HFFc6 (cell line): Measurements from ENCODE around the gene POU2AF1. TPM values are rescaled to one million over a fixed set of nuclear protein-coding genes. Genes with fewer than 3 reads are reported as not detected.

ENCODE experiments used
- DNase-seq: peaks from one replicate; pipeline ENCODE4 v3.0.0-alpha.2; 2018
- H3K27ac Mint-ChIP-seq: 2 replicates; pipeline ENCODE4 v1.8.0; 2020; ENCODE audit warnings: mild to moderate bottlenecking, mixed read lengths
- H3K27me3 Mint-ChIP-seq: 2 replicates; pipeline ENCODE4 v1.8.0; 2021; ENCODE audit warnings: mild to moderate bottlenecking, moderate library complexity, mixed read lengths; ENCODE audit not compliant: insufficient read depth
- H3K36me3 Mint-ChIP-seq: 2 replicates; pipeline ENCODE4 v1.8.0; 2021; ENCODE audit warnings: low read depth, mixed read lengths
- H3K4me1 Mint-ChIP-seq: 2 replicates; pipeline ENCODE4 v1.8.0; 2020; ENCODE audit warnings: low read depth, mixed read lengths
- H3K4me3 Mint-ChIP-seq: 2 replicates; pipeline ENCODE4 v1.8.0; 2020; ENCODE audit warnings: mild to moderate bottlenecking, moderate library complexity, mixed read lengths
- H3K9me3 Mint-ChIP-seq: 2 replicates; pipeline ENCODE4 v1.8.0; 2020; ENCODE audit warnings: mild to moderate bottlenecking, mixed read lengths
- CTCF ChIP-seq: fragments of 200-600 bp; sonication (generic); IDR thresholded peaks from 2 replicates; pipeline ENCODE4 v1.5.0; 2021; ENCODE audit warnings: antibody characterized with exemption, mild to moderate bottlenecking
- total RNA-seq, 6 experiments: library from RNA; stranded (reverse); fragmentation: NEBNext Ultra II Directional; extraction: Animal tissue kit (Norgen Biotek cat#: 25700); gene quantifications; 2 replicates in 1 of 6; 3 replicates in 5 of 6; pipeline ENCODE4 v1.2.3, GENCODE V29; 2021

Gene POU2AF1
- total RNA-seq, 6 experiments from 2014 or later: not detected

GRCh38 chr11:111422494-111423249, 43.6 kb upstream of the POU2AF1 start:
- Mint-ChIP-seq H3K36me3 (no peaks in the 10 kb centered on the region), H3K9me3 (no peaks in the 10 kb centered on the region), H3K27me3 (peaks cover 36% of the 10 kb centered on the region), H3K4me1 (no peaks in the 10 kb centered on the region), H3K27ac (no peak overlapping the region), H3K4me3 (no peak overlapping the region)
- no peak for DNase-seq
- peak; percentile 76 for TF ChIP-seq CTCF

- Mint-ChIP-seq H3K4me3 (no peak overlapping the region), H3K9me3 (no peaks in the 10 kb centered on the region), H3K36me3 (no peaks in the 10 kb centered on the region), H3K27me3 (peaks cover 39% of the 10 kb centered on the region), H3K27ac (no peak overlapping the region), H3K4me1 (no peaks in the 10 kb centered on the region)
- no peak for DNase-seq
- TF ChIP-seq CTCF: no peak
Observed at GRCh38 chr11:111421251-111421650, 42.2 kb upstream of the POU2AF1 start.

- Mint-ChIP-seq H3K9me3 (no peaks in the 10 kb centered on the region), H3K27me3 (peaks cover 44% of the 10 kb centered on the region), H3K4me3 (no peak overlapping the region), H3K27ac (no peak overlapping the region), H3K36me3 (no peaks in the 10 kb centered on the region), H3K4me1 (no peaks in the 10 kb centered on the region)
- TF ChIP-seq CTCF: no peak
- DNase-seq: no peak
Observed at GRCh38 chr11:111419641-111420327, 40.7 kb upstream of the POU2AF1 start.

GRCh38 chr11:111419181-111419580, 40.1 kb upstream of the POU2AF1 start:
- H3K27me3 Mint-ChIP-seq: peaks cover 48% of the 10 kb centered on the region
- no peak overlapping the region for H3K27ac Mint-ChIP-seq
- no peak overlapping the region for H3K4me3 Mint-ChIP-seq
- H3K4me1 Mint-ChIP-seq: no peaks in the 10 kb centered on the region
- no peaks in the 10 kb centered on the region for H3K36me3 Mint-ChIP-seq
- no peaks in the 10 kb centered on the region for H3K9me3 Mint-ChIP-seq
- DNase-seq: no peak
- no peak for TF ChIP-seq CTCF

GRCh38 chr11:111418436-111418787, 39.3 kb upstream of the POU2AF1 start:
- Mint-ChIP-seq H3K27me3 (peaks cover 51% of the 10 kb centered on the region), H3K4me1 (no peaks in the 10 kb centered on the region), H3K36me3 (no peaks in the 10 kb centered on the region), H3K27ac (no peak overlapping the region), H3K9me3 (no peaks in the 10 kb centered on the region), H3K4me3 (no peak overlapping the region)
- DNase-seq: no peak
- TF ChIP-seq CTCF: no peak
